Measurements from ENCODE around the gene MRPL18. TPM values are rescaled to one million over a fixed set of nuclear protein-coding genes. Genes with fewer than 3 reads are reported as not detected.
A peak's percentile ranks its signal among the peaks of the same experiment; 100 is the strongest.

Gene MRPL18
- total RNA-seq, 1 experiment from 2014 or later = 126 TPM

DNA sequence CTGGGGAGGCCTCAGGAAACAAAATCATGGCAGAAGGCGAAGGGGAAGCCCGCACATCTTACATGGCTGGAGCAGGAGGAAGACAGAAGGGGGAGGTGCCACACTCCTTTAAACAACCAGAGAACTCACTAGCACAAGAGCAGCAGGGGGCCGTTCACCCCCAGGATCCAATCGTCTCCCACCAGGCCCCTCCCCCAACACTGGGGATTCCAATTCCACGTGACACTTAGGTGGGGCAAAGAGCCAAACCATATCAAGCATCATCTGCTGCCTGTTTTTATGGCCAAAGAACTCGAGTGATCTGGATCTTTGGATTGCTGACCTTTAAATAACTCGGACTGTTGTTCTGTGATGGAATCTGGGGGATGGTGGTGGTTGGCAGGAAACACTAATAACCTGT, 37.8 kb downstream of the MRPL18 start:
- in situ Hi-C loops (cut with HindIII; ENCODE audit: low pct_unique_long_range_greater_than_20kb, low sequenced_read_pairs) = no loop called here
- no peak for DNase-seq (ENCODE audit: low read depth, low spot score)

DNA sequence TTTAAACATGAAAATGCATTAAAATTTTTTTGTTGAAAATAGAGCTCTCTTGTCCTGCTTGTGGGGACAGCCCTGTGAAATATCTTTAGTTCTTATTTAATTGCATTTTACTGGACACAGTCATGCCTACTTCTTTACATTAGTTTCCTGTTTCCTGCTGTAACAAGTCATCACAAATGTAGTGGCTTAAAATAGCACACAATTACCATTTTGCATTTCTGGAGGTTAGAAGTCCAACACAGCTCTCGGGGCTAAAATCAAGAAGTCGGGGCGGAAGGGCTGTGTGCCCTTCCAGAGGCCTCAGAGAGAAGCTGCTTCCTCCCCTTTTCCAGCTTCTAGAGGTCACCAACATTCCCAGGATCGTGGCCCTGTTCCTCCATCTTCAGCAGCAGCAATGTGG, 39.3 kb downstream of the MRPL18 start:
- in situ Hi-C loops (cut with HindIII; ENCODE audit: low pct_unique_long_range_greater_than_20kb, low sequenced_read_pairs) = no loop called here
- DNase-seq (ENCODE audit: low read depth, low spot score) = no peak

DNA sequence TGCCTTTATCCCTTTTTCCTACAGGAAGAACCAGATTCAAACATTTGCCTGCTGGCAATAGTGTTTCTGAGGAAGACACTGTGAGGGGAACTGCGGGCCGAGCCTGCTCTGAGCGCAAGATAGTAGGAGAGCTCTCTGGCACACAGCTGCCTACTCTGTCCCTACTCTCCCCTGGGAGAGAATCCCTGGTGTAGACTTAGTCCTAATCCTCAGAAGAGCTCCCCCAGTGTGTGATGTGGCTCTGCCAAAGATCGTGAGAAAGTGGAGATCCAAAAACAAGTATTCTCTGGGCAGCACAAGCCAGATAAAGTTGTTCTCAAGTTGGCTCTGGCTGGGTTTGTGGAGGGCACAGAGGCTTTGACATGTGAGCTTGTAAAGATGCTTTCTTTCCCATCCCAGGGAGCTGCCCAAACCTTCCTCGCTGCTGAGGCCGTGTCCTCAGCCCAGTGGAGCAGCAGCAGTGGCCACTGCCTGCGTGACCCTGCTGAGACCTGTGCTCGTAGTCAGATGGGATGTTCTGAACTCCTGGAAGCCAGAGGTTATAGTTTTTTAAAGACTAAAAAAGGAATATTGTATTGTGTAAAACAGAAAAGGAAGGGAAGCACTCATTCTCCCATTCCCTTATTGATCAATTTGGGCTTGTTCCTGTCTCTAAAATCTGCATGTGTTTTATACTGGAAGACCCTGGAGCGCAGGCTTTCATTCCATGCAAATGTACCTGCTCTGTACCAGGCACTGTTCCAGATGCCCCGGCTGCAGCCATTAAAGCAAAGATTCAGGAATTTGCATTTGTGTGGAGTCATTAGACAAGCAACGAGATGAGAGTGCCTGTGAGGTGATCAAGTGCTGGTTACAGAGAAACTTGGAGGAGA, 40.5 kb downstream of the MRPL18 start:
- in situ Hi-C loops (cut with HindIII; ENCODE audit: low pct_unique_long_range_greater_than_20kb, low sequenced_read_pairs) = no loop called here
- DNase-seq (ENCODE audit: low read depth, low spot score) = no peak

DNA sequence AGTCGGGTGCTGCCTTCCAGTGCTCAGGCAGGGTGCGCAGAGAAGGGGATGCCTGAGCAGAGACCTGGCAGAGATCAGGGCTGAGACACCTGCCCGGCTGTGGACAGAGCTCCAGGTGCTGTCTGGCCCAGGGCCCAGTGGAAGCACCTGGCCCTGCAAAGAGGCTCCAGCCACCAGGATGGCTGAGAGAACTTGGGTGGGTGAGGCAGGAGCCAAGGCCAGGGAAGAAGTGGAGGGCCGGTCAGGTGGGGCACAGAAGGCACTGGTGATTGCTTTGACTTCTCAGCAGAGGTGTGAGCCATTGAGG, 41.1 kb downstream of the MRPL18 start:
- no peak for DNase-seq (ENCODE audit: low read depth, low spot score)
- in situ Hi-C loops (cut with HindIII; ENCODE audit: low pct_unique_long_range_greater_than_20kb, low sequenced_read_pairs) = no loop called here

DNA sequence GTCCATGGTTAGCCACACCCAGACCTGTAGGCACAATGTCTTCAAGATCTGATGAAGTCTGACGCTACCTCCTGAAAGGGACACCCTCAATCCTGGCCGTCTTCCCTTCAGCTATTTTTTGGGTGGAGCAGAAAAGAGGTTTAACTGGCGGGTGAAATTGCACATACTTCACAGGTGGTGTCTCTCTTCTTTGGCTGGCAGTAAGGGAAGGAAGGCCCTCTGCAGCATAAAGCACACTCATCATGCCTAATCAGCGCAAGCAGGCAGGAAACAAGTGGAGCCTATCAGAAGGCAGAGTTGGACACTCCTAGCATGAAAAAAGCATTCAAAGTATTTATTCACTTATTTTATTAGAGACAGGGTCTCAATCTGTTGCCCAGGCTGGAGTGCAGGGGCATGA, 42.7 kb downstream of the MRPL18 start:
- DNase-seq (ENCODE audit: low read depth, low spot score) = no peak
- in situ Hi-C loops (cut with HindIII; ENCODE audit: low pct_unique_long_range_greater_than_20kb, low sequenced_read_pairs) = no loop called here

- DNase-seq (ENCODE audit: low read depth, low spot score) = peak; percentile 14
- in situ Hi-C loops (cut with HindIII; ENCODE audit: low pct_unique_long_range_greater_than_20kb, low sequenced_read_pairs) = no loop called here
Measured at GRCh38 chr6:159833556-159833955, 43.3 kb downstream of the MRPL18 start.

- DNase-seq (ENCODE audit: low read depth, low spot score) = no peak
- in situ Hi-C loops (cut with HindIII; ENCODE audit: low pct_unique_long_range_greater_than_20kb, low sequenced_read_pairs) = no loop called here
Measured at GRCh38 chr6:159833997-159834603, 43.8 kb downstream of the MRPL18 start.

DNA sequence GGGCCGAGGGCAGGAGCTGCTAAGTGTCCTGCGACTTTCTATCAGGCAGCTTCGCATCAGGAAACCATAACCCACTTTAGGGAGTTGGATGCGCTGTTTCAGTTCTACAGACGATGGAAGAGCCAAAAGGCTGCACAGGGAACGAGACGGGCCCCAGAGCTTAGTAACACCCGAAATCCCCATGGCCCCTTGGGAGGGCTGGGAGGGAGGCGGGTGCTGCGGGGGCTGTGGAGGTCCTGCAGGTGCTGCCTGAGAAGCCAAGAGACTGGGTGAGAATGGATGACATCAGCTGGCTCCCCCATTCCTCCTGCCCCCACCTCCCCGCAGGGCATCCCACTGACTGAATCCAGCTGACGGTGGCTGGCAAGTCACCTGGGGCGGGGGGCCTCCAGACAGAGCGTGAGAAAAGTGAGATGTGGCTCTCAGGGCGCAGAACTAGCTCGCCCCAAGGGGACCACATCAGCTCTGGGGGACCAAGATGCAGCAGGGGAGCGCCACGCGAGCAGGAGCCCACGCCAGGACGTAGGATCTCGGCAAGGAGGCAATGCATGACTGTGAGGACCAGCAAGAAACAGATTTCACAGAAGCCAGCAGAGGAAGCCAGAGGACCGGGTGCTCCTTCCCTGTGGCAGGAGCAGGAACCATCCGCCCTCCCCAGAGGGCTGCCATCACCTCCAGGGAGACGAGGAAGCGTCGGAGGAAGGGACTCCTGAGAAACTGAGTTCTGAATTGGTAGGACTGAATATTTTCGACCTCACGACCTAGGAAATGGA, 46.6 kb downstream of the MRPL18 start:
- in situ Hi-C loops (cut with HindIII; ENCODE audit: low pct_unique_long_range_greater_than_20kb, low sequenced_read_pairs) = no loop called here
- no peak for DNase-seq (ENCODE audit: low read depth, low spot score)

GRCh38 chr6:159837511-159837910, 47.2 kb downstream of the MRPL18 start:
- DNase-seq (ENCODE audit: low read depth, low spot score) = no peak
- in situ Hi-C loops (cut with HindIII; ENCODE audit: low pct_unique_long_range_greater_than_20kb, low sequenced_read_pairs) = no loop called here

DNA sequence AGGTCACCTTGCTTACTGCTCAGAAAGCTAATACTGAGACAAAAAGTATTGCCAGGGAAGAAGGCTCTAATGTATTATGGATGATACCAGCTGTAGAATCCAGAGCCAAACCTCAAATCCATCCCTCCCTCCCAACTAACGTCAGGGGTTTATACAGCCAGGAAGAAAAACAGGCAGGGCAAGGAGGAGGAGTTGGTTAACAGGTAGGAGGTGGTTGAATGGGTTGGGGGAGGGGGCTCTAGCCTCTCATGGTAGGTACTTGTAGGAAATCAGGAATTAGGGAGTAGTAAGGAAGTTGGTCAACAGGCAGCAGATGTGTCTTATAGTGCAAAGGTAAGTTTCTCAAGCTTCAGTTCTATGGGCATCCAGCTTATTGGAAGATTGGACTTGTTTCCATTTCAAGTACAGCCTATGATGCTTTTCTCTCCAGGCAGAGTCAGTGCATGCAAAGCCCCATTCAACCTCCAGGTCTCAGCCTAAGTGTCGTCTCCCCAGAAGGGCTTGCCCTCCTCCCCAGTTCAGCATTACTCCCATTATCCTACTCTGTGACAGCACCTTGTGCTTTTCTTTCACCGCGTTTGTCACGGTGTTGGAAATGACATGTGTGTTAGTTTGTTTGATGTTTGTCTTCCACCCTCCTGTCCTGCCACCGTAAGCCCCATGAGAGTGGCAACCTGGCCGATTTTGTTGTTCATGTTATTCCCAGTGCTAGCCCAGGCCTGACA, 47.9 kb downstream of the MRPL18 start:
- in situ Hi-C loops (cut with HindIII; ENCODE audit: low pct_unique_long_range_greater_than_20kb, low sequenced_read_pairs) = no loop called here
- DNase-seq (ENCODE audit: low read depth, low spot score) = no peak

GRCh38 chr6:159842035-159842434, 51.8 kb downstream of the MRPL18 start:
- peak; percentile 43 for DNase-seq (ENCODE audit: low read depth, low spot score)
- in situ Hi-C loops (cut with HindIII; ENCODE audit: low pct_unique_long_range_greater_than_20kb, low sequenced_read_pairs) = no loop called here

- in situ Hi-C loops (cut with HindIII; ENCODE audit: low pct_unique_long_range_greater_than_20kb, low sequenced_read_pairs) = no loop called here
- no peak for DNase-seq (ENCODE audit: low read depth, low spot score)
Measured at GRCh38 chr6:159844737-159845645, 54.7 kb downstream of the MRPL18 start.

Small RNA genes within 50 kb of the gene (small RNA-seq; reads per million reads assigned to genes)
- 32.4 to 47.9 reads per million in 2 experiments for gene SNORA20
- gene SNORA29 = 0 reads per million in 2 experiments

Other genes with a start within 250 kb of the MRPL18 start
- 108 and 109 TPM in 2 replicates for gene SOD2, start 97.2 kb upstream of the MRPL18 start, total RNA-seq (2014; rRNA removed; shearing (Covaris generic))
- gene WTAP, start 63.0 kb upstream of the MRPL18 start, total RNA-seq (2014; rRNA removed; shearing (Covaris generic)) = 59.6 and 59.7 TPM in 2 replicates
- 13.8 and 14.7 TPM in 2 replicates for gene ACAT2, start 28.4 kb upstream of the MRPL18 start, total RNA-seq (2014; rRNA removed; shearing (Covaris generic))
- gene TCP1, start 865 bp upstream of the MRPL18 start, total RNA-seq (2014; rRNA removed; shearing (Covaris generic)) = 223 and 229 TPM in 2 replicates
- 0.05 TPM in 1 of 2 replicates, not detected in the other for gene PNLDC1, start 9.8 kb downstream of the MRPL18 start, total RNA-seq (2014; rRNA removed; shearing (Covaris generic))
- not detected in 2 replicates for gene MAS1, start 100.5 kb downstream of the MRPL18 start, total RNA-seq (2014; rRNA removed; shearing (Covaris generic))
- gene IGF2R, start 178.6 kb downstream of the MRPL18 start, total RNA-seq (2014; rRNA removed; shearing (Covaris generic)) = 63.4 and 87.5 TPM in 2 replicates